Inflammatory macrophage treated with lipopolysaccharide for 4 hours (primary cell): ENCODE data around the gene LAIR2.

ENCODE experiments used
- DNase-seq: peaks from one replicate; pipeline ENCODE4 v3.0.0-alpha.2; 2020

Gene LAIR2

DNA sequence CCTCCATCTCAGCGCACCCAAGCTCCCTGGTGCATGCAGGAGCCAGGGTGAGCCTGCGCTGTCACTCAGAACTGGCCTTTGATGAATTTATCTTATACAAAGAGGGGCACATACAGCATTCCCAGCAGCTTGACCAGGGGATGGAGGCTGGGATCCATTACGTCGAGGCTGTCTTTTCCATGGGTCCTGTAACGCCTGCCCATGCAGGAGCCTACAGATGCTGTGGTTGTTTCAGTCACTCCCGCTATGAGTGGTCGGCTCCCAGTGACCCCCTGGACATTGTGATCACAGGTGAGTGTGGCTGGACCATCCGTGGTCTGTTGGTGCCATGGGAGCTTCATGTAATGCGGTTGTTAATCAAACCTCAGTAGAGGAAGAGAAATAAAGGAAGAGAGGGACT lies 33.0 kb downstream of the LAIR2 start:
- no peak for DNase-seq

- no peak for DNase-seq
These were observed 34.3 kb downstream of the LAIR2 start for GRCh38 chr19:54536956-54537355.

GRCh38 chr19:54541712-54542111 lies 39.1 kb downstream of the LAIR2 start:
- DNase-seq: no peak

GRCh38 chr19:54548806-54549205 lies 46.2 kb downstream of the LAIR2 start:
- no peak for DNase-seq

- DNase-seq: no peak
These were observed 46.6 kb downstream of the LAIR2 start for GRCh38 chr19:54549224-54549623.

- DNase-seq: no peak
These were observed 48.7 kb downstream of the LAIR2 start for GRCh38 chr19:54551293-54551692.

- DNase-seq: peak; percentile 31
These were observed 49.6 kb downstream of the LAIR2 start for GRCh38 chr19:54551950-54552912.

- DNase-seq: no peak
These were observed 50.3 kb downstream of the LAIR2 start for GRCh38 chr19:54552913-54553310.

- DNase-seq: no peak
These were observed 51.4 kb downstream of the LAIR2 start for GRCh38 chr19:54554006-54554405.

- DNase-seq: no peak
These were observed 52.3 kb downstream of the LAIR2 start for GRCh38 chr19:54554896-54555295.

GRCh38 chr19:54556194-54556593 lies 53.6 kb downstream of the LAIR2 start:
- DNase-seq: no peak

- DNase-seq: no peak
These were observed 55.7 kb downstream of the LAIR2 start for GRCh38 chr19:54558339-54558738.
